ENCODE measurements around the gene PNPO.

GRCh38 chr17:47931848-47932247 is 9.5 kb upstream of the PNPO start:
- no peak for TF ChIP-seq CTCF (IDR thresholded peaks at IDR 0.05)
- TF ChIP-seq POLR2A (IDR thresholded peaks at IDR 0.05): no peak
- TF ChIP-seq POLR2AphosphoS5 (IDR thresholded peaks at IDR 0.05): no peak
- TF ChIP-seq EP300 (IDR thresholded peaks at IDR 0.05): no peak

All from sigmoid colon (tissue), 4 donors.